Measurements from ENCODE around the gene PRKG1. TPM values are rescaled to one million over a fixed set of nuclear protein-coding genes. Genes with fewer than 3 reads are reported as not detected.

The PRKG1 gene
- total and polyA plus RNA-seq, 2 donors (not counting 1 experiment from before 2014, with no cell fraction given): 45.8 to 71.8 TPM

DNA sequence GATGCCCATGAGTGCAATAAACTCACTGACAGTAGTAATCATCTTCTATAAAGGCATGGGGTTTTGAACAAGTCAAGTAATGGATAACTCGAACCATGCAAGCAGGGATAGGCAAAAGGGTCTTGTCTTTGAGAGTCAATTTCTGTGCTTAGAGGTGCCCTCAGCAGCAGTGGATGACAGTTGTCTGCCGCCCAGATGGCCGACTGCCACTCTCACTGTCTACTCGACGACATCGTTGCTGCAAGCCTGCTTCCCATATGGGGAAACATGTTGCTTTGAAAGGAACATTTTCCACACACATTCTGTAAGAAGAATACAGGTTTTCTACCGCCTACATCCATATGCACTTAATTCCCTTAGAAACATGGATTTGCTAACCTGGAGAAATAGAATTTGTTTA lies 1003.5 kb downstream of the PRKG1 start:
- Histone ChIP-seq H3K9me3 (ENCODE audit: control insufficient read depth, insufficient read depth, low read depth, low read length) (no peaks in the 10 kb centered on the region), H3K79me2 (ENCODE audit: control insufficient read depth, insufficient read depth, low read length) (no peaks in the 10 kb centered on the region), H3K27ac (ENCODE audit: insufficient read depth, low read length) (no peak overlapping the region), H3K27me3 (ENCODE audit: control insufficient read depth, insufficient read depth, low read length) (no peaks in the 10 kb centered on the region), H3K4me1 (ENCODE audit: control insufficient read depth, extremely low read depth, insufficient read depth, low read length) (no peaks in the 10 kb centered on the region), H2AFZ (ENCODE audit: low read length) (no peak overlapping the region), H4K20me1 (ENCODE audit: control insufficient read depth, extremely low read depth, insufficient read depth, low read length) (no peaks in the 10 kb centered on the region), H3K9ac (ENCODE audit: insufficient read depth, low read length) (no peak overlapping the region), H3K4me2 (ENCODE audit: extremely low read depth, insufficient read depth, low read length) (no peak overlapping the region), H3K36me3 (ENCODE audit: control insufficient read depth, insufficient read depth, low read length) (no peaks in the 10 kb centered on the region), H3K4me3 (replicated peaks in 1 of 4; ENCODE audit: control extremely low read depth in 1 of 4, insufficient read depth in 1 of 4, low read depth in 3 of 4, low read length in 4 of 4) (no peak overlapping the region)
- no peak for DNase-seq (ENCODE audit: low read depth in 2 of 2)
- TF ChIP-seq, protein P1, sequence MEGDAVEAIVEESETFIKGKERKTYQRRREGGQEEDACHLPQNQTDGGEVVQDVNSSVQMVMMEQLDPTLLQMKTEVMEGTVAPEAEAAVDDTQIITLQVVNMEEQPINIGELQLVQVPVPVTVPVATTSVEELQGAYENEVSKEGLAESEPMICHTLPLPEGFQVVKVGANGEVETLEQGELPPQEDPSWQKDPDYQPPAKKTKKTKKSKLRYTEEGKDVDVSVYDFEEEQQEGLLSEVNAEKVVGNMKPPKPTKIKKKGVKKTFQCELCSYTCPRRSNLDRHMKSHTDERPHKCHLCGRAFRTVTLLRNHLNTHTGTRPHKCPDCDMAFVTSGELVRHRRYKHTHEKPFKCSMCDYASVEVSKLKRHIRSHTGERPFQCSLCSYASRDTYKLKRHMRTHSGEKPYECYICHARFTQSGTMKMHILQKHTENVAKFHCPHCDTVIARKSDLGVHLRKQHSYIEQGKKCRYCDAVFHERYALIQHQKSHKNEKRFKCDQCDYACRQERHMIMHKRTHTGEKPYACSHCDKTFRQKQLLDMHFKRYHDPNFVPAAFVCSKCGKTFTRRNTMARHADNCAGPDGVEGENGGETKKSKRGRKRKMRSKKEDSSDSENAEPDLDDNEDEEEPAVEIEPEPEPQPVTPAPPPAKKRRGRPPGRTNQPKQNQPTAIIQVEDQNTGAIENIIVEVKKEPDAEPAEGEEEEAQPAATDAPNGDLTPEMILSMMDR (conservative IDR thresholded peaks at IDR 0.05 in 1 of 2, IDR thresholded peaks at IDR 0.05 in 1 of 2; ENCODE audit: low read depth in 1 of 2, low read length in 2 of 2): no peak
- no peak for TF ChIP-seq EZH2 (IDR thresholded peaks at IDR 0.05; ENCODE audit: low read length, missing control alignments)

DNA sequence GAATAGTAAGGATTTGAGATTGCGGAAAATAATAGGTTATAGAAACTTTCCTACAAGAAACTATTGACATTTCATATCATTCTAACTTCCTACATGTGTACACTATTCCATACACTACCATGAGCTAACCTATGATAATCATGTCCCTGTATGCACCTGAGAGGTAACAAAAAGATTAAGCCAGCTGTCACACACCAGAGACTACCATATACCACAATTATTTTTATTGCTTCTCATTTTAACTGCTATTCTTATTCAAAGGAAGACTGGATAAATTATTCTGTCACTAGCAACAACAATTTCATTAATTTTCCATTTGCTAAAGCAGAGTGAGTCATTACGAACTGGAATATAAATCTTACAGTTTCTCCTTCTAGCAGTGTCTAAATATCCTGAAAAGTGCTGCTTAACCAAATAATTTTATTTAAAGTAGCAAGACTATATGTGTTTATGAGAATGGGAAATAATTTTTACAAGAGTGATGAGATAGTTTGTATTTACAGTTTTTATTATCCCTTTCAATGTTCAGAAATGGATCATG lies 1004.2 kb downstream of the PRKG1 start:
- no peaks in the 10 kb centered on the region for H3K27me3 ChIP-seq (ENCODE audit: control insufficient read depth, insufficient read depth, low read length)
- H3K27ac ChIP-seq (ENCODE audit: insufficient read depth, low read length): no peak overlapping the region
- H3K4me3 ChIP-seq (replicated peaks in 1 of 4; ENCODE audit: control extremely low read depth in 1 of 4, insufficient read depth in 1 of 4, low read depth in 3 of 4, low read length in 4 of 4): no peak overlapping the region
- no peaks in the 10 kb centered on the region for H3K4me1 ChIP-seq (ENCODE audit: control insufficient read depth, extremely low read depth, insufficient read depth, low read length)
- TF ChIP-seq EZH2 (IDR thresholded peaks at IDR 0.05; ENCODE audit: low read length, missing control alignments): no peak
- TF ChIP-seq, protein P1 (conservative IDR thresholded peaks at IDR 0.05 in 1 of 2, IDR thresholded peaks at IDR 0.05 in 1 of 2; ENCODE audit: low read depth in 1 of 2, low read length in 2 of 2): no peak
- no peaks in the 10 kb centered on the region for H3K79me2 ChIP-seq (ENCODE audit: control insufficient read depth, insufficient read depth, low read length)
- H3K4me2 ChIP-seq (ENCODE audit: extremely low read depth, insufficient read depth, low read length): no peak overlapping the region
- H4K20me1 ChIP-seq (ENCODE audit: control insufficient read depth, extremely low read depth, insufficient read depth, low read length): no peaks in the 10 kb centered on the region
- H3K36me3 ChIP-seq (ENCODE audit: control insufficient read depth, insufficient read depth, low read length): no peaks in the 10 kb centered on the region
- H2AFZ ChIP-seq (ENCODE audit: low read length): no peak overlapping the region
- DNase-seq (ENCODE audit: low read depth in 2 of 2): no peak
- H3K9ac ChIP-seq (ENCODE audit: insufficient read depth, low read length): no peak overlapping the region
- no peaks in the 10 kb centered on the region for H3K9me3 ChIP-seq (ENCODE audit: control insufficient read depth, insufficient read depth, low read depth, low read length)

DNA sequence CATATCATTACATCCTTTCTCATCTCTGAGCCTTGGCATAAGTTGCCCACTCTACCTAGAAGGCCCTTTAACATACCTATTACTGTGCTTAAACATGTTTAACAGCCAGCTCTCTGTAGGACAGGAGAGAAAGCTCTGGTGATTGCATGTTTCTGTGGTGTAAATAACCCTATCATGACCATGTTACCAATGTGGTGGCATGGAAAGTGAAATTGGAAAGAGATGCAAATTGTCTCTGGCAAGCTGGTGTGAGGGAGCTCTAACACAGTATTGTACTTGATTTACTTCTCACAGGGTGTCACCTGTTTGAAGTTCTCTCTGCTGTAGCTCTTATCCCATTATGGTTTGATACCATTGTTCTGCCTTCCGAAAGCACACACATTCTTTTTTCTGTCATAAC lies 1008.0 kb downstream of the PRKG1 start:
- Histone ChIP-seq H3K9me3 (ENCODE audit: control insufficient read depth, insufficient read depth, low read depth, low read length) (no peaks in the 10 kb centered on the region), H3K4me3 (replicated peaks in 1 of 4; ENCODE audit: control extremely low read depth in 1 of 4, insufficient read depth in 1 of 4, low read depth in 3 of 4, low read length in 4 of 4) (no peak overlapping the region), H3K4me1 (ENCODE audit: control insufficient read depth, extremely low read depth, insufficient read depth, low read length) (no peaks in the 10 kb centered on the region), H3K9ac (ENCODE audit: insufficient read depth, low read length) (no peak overlapping the region), H2AFZ (ENCODE audit: low read length) (no peak overlapping the region), H3K27me3 (ENCODE audit: control insufficient read depth, insufficient read depth, low read length) (no peaks in the 10 kb centered on the region), H3K27ac (ENCODE audit: insufficient read depth, low read length) (no peak overlapping the region), H3K36me3 (ENCODE audit: control insufficient read depth, insufficient read depth, low read length) (no peaks in the 10 kb centered on the region), H3K4me2 (ENCODE audit: extremely low read depth, insufficient read depth, low read length) (no peak overlapping the region), H3K79me2 (ENCODE audit: control insufficient read depth, insufficient read depth, low read length) (no peaks in the 10 kb centered on the region), H4K20me1 (ENCODE audit: control insufficient read depth, extremely low read depth, insufficient read depth, low read length) (no peaks in the 10 kb centered on the region)
- DNase-seq (ENCODE audit: low read depth in 2 of 2): no peak
- no peak for TF ChIP-seq EZH2 (IDR thresholded peaks at IDR 0.05; ENCODE audit: low read length, missing control alignments)
- TF ChIP-seq, protein P1 (conservative IDR thresholded peaks at IDR 0.05 in 1 of 2, IDR thresholded peaks at IDR 0.05 in 1 of 2; ENCODE audit: low read depth in 1 of 2, low read length in 2 of 2): no peak
